Uterus (tissue), 4 donors: ENCODE measurements around the gene MTHFSD. TPM values are rescaled to one million over a fixed set of nuclear protein-coding genes. Genes with fewer than 3 reads are reported as not detected.

Experiments
- DNase-seq, 2 donors: peaks; one replicate each; pipeline ENCODE4 v3.0.0-alpha.2; 2019 to 2020
- H3K27ac ChIP-seq, 2 donors: fragments of 200-600 bp; sonication (generic); 1 replicate in 1 of 2; 2 replicates in 1 of 2; pipeline ENCODE4 v1.5.1; 2016 to 2018
- H3K27me3 ChIP-seq, 2 donors: fragments of 200-600 bp; sonication (generic); one replicate each; pipeline ENCODE4 v1.5.1; 2018 to 2019; ENCODE audit warnings: control low read depth in 1 of 2
- H3K36me3 ChIP-seq, 2 donors: fragments of 200-600 bp; sonication (generic); one replicate each; pipeline ENCODE4 v1.5.1; 2019; ENCODE audit warnings: control low read depth in 1 of 2
- H3K4me1 ChIP-seq, 2 donors: fragments of 200-600 bp; sonication (generic); one replicate each; pipeline ENCODE4 v1.5.1; 2018 to 2019; ENCODE audit warnings: control low read depth in 1 of 2
- H3K4me3 ChIP-seq, 2 donors: fragments of 200-600 bp; sonication (generic); 1 replicate in 1 of 2; 2 replicates in 1 of 2; pipeline ENCODE4 v1.5.1; 2018 to 2019; ENCODE audit warnings: mild to moderate bottlenecking in 1 of 2
- H3K9me3 ChIP-seq, 2 donors: fragments of 200-600 bp; sonication (generic); one replicate each; pipeline ENCODE4 v1.5.1; 2019; ENCODE audit warnings: control low read depth in 1 of 2
- CTCF ChIP-seq, 4 experiments: fragments of 200-600 bp in 2 of 4; fragments of 450-650 bp in 2 of 4; sonication (generic) in 2 of 4; IDR thresholded peaks; one replicate each; pipeline ENCODE4 v1.5.1; 2016 to 2019; ENCODE audit warnings: antibody characterized with exemption in 4 of 4, mild to moderate bottlenecking in 2 of 4, moderate library complexity in 1 of 4
- POLR2A ChIP-seq, 2 donors: fragments of 450-650 bp; IDR thresholded peaks; one replicate each; pipeline ENCODE4 v1.6.1; 2016; ENCODE audit warnings: antibody characterized with exemption in 2 of 2, mild to moderate bottlenecking in 1 of 2, moderate library complexity in 1 of 2
- intact Hi-C: fragments of 100-400 bp; cut with DNase I; formaldehyde crosslinking; loops from one replicate; pipeline ENCODE4 v1.15.1; 2023; ENCODE audit warnings: low total_unique reads
- total RNA-seq, 4 donors: library from RNA; depleted of rRNA in 3 of 4; stranded (reverse); fragments of >200 nt in 3 of 4; gene quantifications; one replicate each; pipeline versions ENCODE4 v1.1.0 to v1.2.4, GENCODE V29; 2014 to 2023
- donor health status: DM: yes; HTN: yes; CAD: no.

The MTHFSD gene
- total RNA-seq, 4 donors from 2014 or later = 2.9 to 26.0 (median 13.1) TPM

- Histone ChIP-seq H3K36me3 (no peaks in the 10 kb centered on the region), H3K27ac (no peak overlapping the region), H3K27me3 (peaks cover 0 to 30% of the 10 kb centered on the region in 2 donors), H3K4me1 (no peaks in the 10 kb centered on the region), H3K4me3 (no peak overlapping the region), H3K9me3 (no peaks in the 10 kb centered on the region)
- intact Hi-C loops = loop anchor here (5.0 kb wide), 1 partner anchor 447 kb away; no protein-coding TSS in a partner anchor
- TF ChIP-seq POLR2A (IDR thresholded peaks at IDR 0.05) = no peak
- no peak for TF ChIP-seq CTCF (IDR thresholded peaks at IDR 0.05)
- DNase-seq = no peak
Measured at GRCh38 chr16:86519007-86519648, 35.9 kb downstream of the MTHFSD start.

GRCh38 chr16:86517652-86518258 lies 37.3 kb downstream of the MTHFSD start:
- peak; percentile 56 to 91 (median 76) for TF ChIP-seq CTCF (IDR thresholded peaks at IDR 0.05)
- TF ChIP-seq POLR2A (IDR thresholded peaks at IDR 0.05) = no peak
- peak; percentile 44 to 51 for DNase-seq
- Histone ChIP-seq H3K9me3 (no peaks in the 10 kb centered on the region), H3K36me3 (no peaks in the 10 kb centered on the region), H3K4me1 (no peaks in the 10 kb centered on the region), H3K4me3 (no peak overlapping the region), H3K27me3 (peaks cover 0 to 31% of the 10 kb centered on the region in 2 donors), H3K27ac (no peak overlapping the region)
- intact Hi-C loops = loop anchor here (5.0 kb wide), 1 partner anchor 445 kb away; no protein-coding TSS in a partner anchor

- no peaks in the 10 kb centered on the region for H3K4me1 ChIP-seq
- H3K27ac ChIP-seq = no peak overlapping the region
- no peak for DNase-seq
- no peaks in the 10 kb centered on the region for H3K36me3 ChIP-seq
- no peaks in the 10 kb centered on the region for H3K9me3 ChIP-seq
- intact Hi-C loops = loop anchor here (5.0 kb wide), 1 partner anchor 445 kb away; no protein-coding TSS in a partner anchor
- peaks cover 0 to 27% of the 10 kb centered on the region in 2 donors for H3K27me3 ChIP-seq
- no peak for TF ChIP-seq POLR2A (IDR thresholded peaks at IDR 0.05)
- TF ChIP-seq CTCF (IDR thresholded peaks at IDR 0.05) = no peak
- no peak overlapping the region for H3K4me3 ChIP-seq
Measured at GRCh38 chr16:86517033-86517432, 38.0 kb downstream of the MTHFSD start.

GRCh38 chr16:86516623-86517003 lies 38.4 kb downstream of the MTHFSD start:
- no peak overlapping the region for H3K27ac ChIP-seq
- no peak overlapping the region for H3K4me3 ChIP-seq
- peaks cover 0 to 22% of the 10 kb centered on the region in 2 donors for H3K27me3 ChIP-seq

More at GRCh38 chr16:86516623-86517003, 38.4 kb downstream of the MTHFSD start:
- DNase-seq = no peak
- TF ChIP-seq POLR2A (IDR thresholded peaks at IDR 0.05) (no peak), CTCF (IDR thresholded peaks at IDR 0.05) (no peak)
- H3K36me3 ChIP-seq = no peaks in the 10 kb centered on the region
- no peaks in the 10 kb centered on the region for H3K9me3 ChIP-seq
- H3K4me1 ChIP-seq = no peaks in the 10 kb centered on the region
- intact Hi-C loops = loop anchor here (5.0 kb wide), 1 partner anchor 444 kb away; no protein-coding TSS in a partner anchor
